ENCODE measurements around the gene BST1. TPM values are rescaled to one million over a fixed set of nuclear protein-coding genes. Genes with fewer than 3 reads are reported as not detected.

The BST1 gene
- polyA plus RNA-seq, 1 donor (not counting 4 experiments of a cell fraction or from before 2014, with no cell fraction given) = 1.2 TPM

GRCh38 chr4:15665753-15666365 lies 37.0 kb upstream of the BST1 start:
- Histone ChIP-seq H3K27me3 (ENCODE audit: control insufficient read depth, extremely low read depth, insufficient read depth, low read length) (no peaks in the 10 kb centered on the region), H3K79me2 (ENCODE audit: control insufficient read depth, insufficient read depth, low read length) (peaks cover 22% of the 10 kb centered on the region), H3K36me3 (ENCODE audit: control insufficient read depth in 2 of 2, extremely low read depth in 1 of 2, insufficient read depth in 2 of 2, low read length in 2 of 2) (peaks cover 0 to 15% of the 10 kb centered on the region in 2 experiments), H3K4me3 (ENCODE audit: control insufficient read depth in 2 of 3, extremely low read depth in 1 of 3, insufficient read depth in 2 of 3, low read depth in 1 of 3, low read length in 3 of 3) (no peak overlapping the region), H3K4me1 (ENCODE audit: control insufficient read depth, extremely low read depth, insufficient read depth, low read length) (peaks cover 21% of the 10 kb centered on the region), H2AFZ (ENCODE audit: control insufficient read depth, low read length) (no peak overlapping the region), H3K9me1 (ENCODE audit: control insufficient read depth, extremely low read depth, insufficient read depth, low read length) (no peaks in the 10 kb centered on the region), H3K4me2 (ENCODE audit: control insufficient read depth, extremely low read depth, insufficient read depth, low read depth, low read length) (peak overlapping the region; percentile 39), H3K9me3 (ENCODE audit: control insufficient read depth, low read depth, low read length) (no peaks in the 10 kb centered on the region), H3K27ac (ENCODE audit: control insufficient read depth, insufficient read depth, low read length) (peak overlapping the region; percentile 65), H3K9ac (ENCODE audit: control insufficient read depth, extremely low read depth, insufficient read depth, low read length) (peak overlapping the region; percentile 18), H4K20me1 (ENCODE audit: control insufficient read depth, extremely low read depth, insufficient read depth, low read length) (no peaks in the 10 kb centered on the region)
- DNase-seq (ENCODE audit: low read depth, low spot score) (peak; percentile 93), FAIRE-seq (peak; percentile 97)
- TF ChIP-seq EZH2 (IDR thresholded peaks at IDR 0.05; ENCODE audit: low read length) (no peak), CTCF (optimal IDR thresholded peaks at IDR 0.05 in 1 of 3, IDR thresholded peaks at IDR 0.05 in 1 of 3, conservative IDR thresholded peaks at IDR 0.05 in 1 of 3; ENCODE audit: extremely low read depth in 1 of 3, insufficient read depth in 2 of 3, low read length in 3 of 3) (no peak)
- dilution Hi-C loops (cut with MboI; ENCODE audit: extremely low pct_ligation_motif_present, low sequenced_read_pairs) = no loop called here

- Histone ChIP-seq H3K27me3 (ENCODE audit: control insufficient read depth, extremely low read depth, insufficient read depth, low read length) (no peaks in the 10 kb centered on the region), H4K20me1 (ENCODE audit: control insufficient read depth, extremely low read depth, insufficient read depth, low read length) (no peaks in the 10 kb centered on the region), H3K9me3 (ENCODE audit: control insufficient read depth, low read depth, low read length) (no peaks in the 10 kb centered on the region), H3K4me1 (ENCODE audit: control insufficient read depth, extremely low read depth, insufficient read depth, low read length) (peaks cover 32% of the 10 kb centered on the region), H3K9me1 (ENCODE audit: control insufficient read depth, extremely low read depth, insufficient read depth, low read length) (no peaks in the 10 kb centered on the region), H2AFZ (ENCODE audit: control insufficient read depth, low read length) (no peak overlapping the region), H3K27ac (ENCODE audit: control insufficient read depth, insufficient read depth, low read length) (no peak overlapping the region), H3K4me2 (ENCODE audit: control insufficient read depth, extremely low read depth, insufficient read depth, low read depth, low read length) (no peak overlapping the region), H3K9ac (ENCODE audit: control insufficient read depth, extremely low read depth, insufficient read depth, low read length) (no peak overlapping the region), H3K79me2 (ENCODE audit: control insufficient read depth, insufficient read depth, low read length) (peaks cover 30% of the 10 kb centered on the region), H3K36me3 (ENCODE audit: control insufficient read depth in 2 of 2, extremely low read depth in 1 of 2, insufficient read depth in 2 of 2, low read length in 2 of 2) (peaks cover 0 to 17% of the 10 kb centered on the region in 2 experiments), H3K4me3 (ENCODE audit: control insufficient read depth in 2 of 3, extremely low read depth in 1 of 3, insufficient read depth in 2 of 3, low read depth in 1 of 3, low read length in 3 of 3) (no peak overlapping the region)
- no peak for TF ChIP-seq EZH2 (IDR thresholded peaks at IDR 0.05; ENCODE audit: low read length)
- no peak for TF ChIP-seq CTCF (optimal IDR thresholded peaks at IDR 0.05 in 1 of 3, IDR thresholded peaks at IDR 0.05 in 1 of 3, conservative IDR thresholded peaks at IDR 0.05 in 1 of 3; ENCODE audit: extremely low read depth in 1 of 3, insufficient read depth in 2 of 3, low read length in 3 of 3)
- dilution Hi-C loops (cut with MboI; ENCODE audit: extremely low pct_ligation_motif_present, low sequenced_read_pairs) = no loop called here
- no peak for DNase-seq (ENCODE audit: low read depth, low spot score)
- FAIRE-seq = no peak
These were observed 35.9 kb upstream of the BST1 start for GRCh38 chr4:15667006-15667405.
